ENCODE measurements around the gene NALCN. TPM values are rescaled to one million over a fixed set of nuclear protein-coding genes. Genes with fewer than 3 reads are reported as not detected.

Gene NALCN
- total RNA-seq, 4 donors from 2014 or later = 0.32 to 0.41 TPM; not detected in 2

- no peak for DNase-seq
- Histone ChIP-seq H3K27ac (no peak overlapping the region), H3K4me1 (peaks cover 0 to 8% (median 0%) of the 10 kb centered on the region in 4 donors), H3K36me3 (no peaks in the 10 kb centered on the region), H3K27me3 (peaks cover 5% of the 10 kb centered on the region), H3K4me3 (no peak overlapping the region), H3K9me3 (no peaks in the 10 kb centered on the region)
- TF ChIP-seq POLR2AphosphoS5 (IDR thresholded peaks at IDR 0.05) (no peak), EP300 (IDR thresholded peaks at IDR 0.05; ENCODE audit: low read depth) (no peak), CTCF (IDR thresholded peaks at IDR 0.05) (no peak), POLR2A (IDR thresholded peaks at IDR 0.05) (no peak)
- 81% methylated on average over 2 of the region's 2 CpGs; no CpG with 5 or more reads in 1 of the 2 donors for WGBS, 2 donors (ENCODE audit: low coverage in 1 of 2)
- in situ Hi-C loops (cut with MboI; ENCODE audit: low pct_ligation_motif_present in 1 of 4, low pct_unique_long_range_greater_than_20kb in 1 of 4, low sequenced_read_pairs in 3 of 4) = no loop called here
- intact Hi-C loops (cut with DNase I; ENCODE audit: low total_unique reads) = no loop called here
These were observed 34.4 kb upstream of the NALCN start for GRCh38 chr13:101450749-101451130.

- 54 to 59% methylated on average over 5 of the region's 5 CpGs for WGBS, 2 donors (ENCODE audit: low coverage in 1 of 2)
- H3K9me3 ChIP-seq = no peaks in the 10 kb centered on the region
- intact Hi-C loops (cut with DNase I; ENCODE audit: low total_unique reads) (no loop called here), in situ Hi-C loops (cut with MboI; ENCODE audit: low pct_ligation_motif_present in 1 of 4, low pct_unique_long_range_greater_than_20kb in 1 of 4, low sequenced_read_pairs in 3 of 4) (no loop called here)
- no peak overlapping the region for H3K4me3 ChIP-seq
- no peak for DNase-seq
- no peaks in the 10 kb centered on the region for H3K36me3 ChIP-seq
- H3K4me1 ChIP-seq = peaks cover 0 to 8% (median 0%) of the 10 kb centered on the region in 4 donors
- H3K27me3 ChIP-seq = peaks cover 5% of the 10 kb centered on the region
- TF ChIP-seq CTCF (IDR thresholded peaks at IDR 0.05) (no peak), POLR2A (IDR thresholded peaks at IDR 0.05) (no peak), EP300 (IDR thresholded peaks at IDR 0.05; ENCODE audit: low read depth) (no peak), POLR2AphosphoS5 (IDR thresholded peaks at IDR 0.05) (no peak)
- no peak overlapping the region for H3K27ac ChIP-seq
These were observed 33.8 kb upstream of the NALCN start for GRCh38 chr13:101449790-101450748.

- Histone ChIP-seq H3K4me3 (no peak overlapping the region), H3K27me3 (no peaks in the 10 kb centered on the region), H3K9me3 (no peaks in the 10 kb centered on the region), H3K4me1 (no peaks in the 10 kb centered on the region), H3K36me3 (no peaks in the 10 kb centered on the region), H3K27ac (no peak overlapping the region)
- no peak for DNase-seq
- 53 to 67% methylated on average over 2 to 4 of the region's 4 CpGs for WGBS, 2 donors (ENCODE audit: low coverage in 1 of 2)
- TF ChIP-seq CTCF (IDR thresholded peaks at IDR 0.05) = no peak
- no peak for TF ChIP-seq EP300 (IDR thresholded peaks at IDR 0.05; ENCODE audit: low read depth)
- no peak for TF ChIP-seq POLR2A (IDR thresholded peaks at IDR 0.05)
- no peak for TF ChIP-seq POLR2AphosphoS5 (IDR thresholded peaks at IDR 0.05)
- in situ Hi-C loops (cut with MboI; ENCODE audit: low pct_ligation_motif_present in 1 of 4, low pct_unique_long_range_greater_than_20kb in 1 of 4, low sequenced_read_pairs in 3 of 4) (no loop called here), intact Hi-C loops (cut with DNase I; ENCODE audit: low total_unique reads) (no loop called here)
These were observed 31.5 kb upstream of the NALCN start for GRCh38 chr13:101447852-101448251.

GRCh38 chr13:101434486-101434885 lies 18.2 kb upstream of the NALCN start:
- Histone ChIP-seq H3K27me3 (no peaks in the 10 kb centered on the region), H3K27ac (no peak overlapping the region), H3K4me3 (no peak overlapping the region), H3K36me3 (no peaks in the 10 kb centered on the region), H3K4me1 (no peaks in the 10 kb centered on the region), H3K9me3 (no peaks in the 10 kb centered on the region)
- TF ChIP-seq CTCF (IDR thresholded peaks at IDR 0.05) = no peak
- TF ChIP-seq POLR2AphosphoS5 (IDR thresholded peaks at IDR 0.05) = no peak
- no peak for TF ChIP-seq EP300 (IDR thresholded peaks at IDR 0.05; ENCODE audit: low read depth)
- in situ Hi-C loops (cut with MboI; ENCODE audit: low pct_ligation_motif_present in 1 of 4, low pct_unique_long_range_greater_than_20kb in 1 of 4, low sequenced_read_pairs in 3 of 4) = no loop called here
- WGBS, 2 donors (ENCODE audit: low coverage in 1 of 2) = 83 to 90% methylated on average over 3 of the region's 3 CpGs
- intact Hi-C loops (cut with DNase I; ENCODE audit: low total_unique reads) = no loop called here
- DNase-seq = no peak
